Upper lobe of right lung (tissue), 1 donor: Measurements from ENCODE around the gene CEBPA. TPM values are rescaled to one million over a fixed set of nuclear protein-coding genes. Genes with fewer than 3 reads are reported as not detected.

ENCODE experiments used
- ATAC-seq: fragments of 200-7000 bp; cut with Tn5 transposase; one replicate; pipeline ENCODE4 v1.9.1; 2020; ENCODE audit warnings: mild to moderate bottlenecking, moderate library complexity
- DNase-seq: peaks from one replicate; pipeline ENCODE4 v3.0.0-alpha.2; 2020
- H3K27ac ChIP-seq: fragments of 200-600 bp; one replicate; pipeline ENCODE4 v1.8.0; 2022
- H3K27me3 ChIP-seq: fragments of 200-600 bp; one replicate; pipeline ENCODE4 v1.8.0; 2022; ENCODE audit warnings: mild to moderate bottlenecking
- H3K36me3 ChIP-seq: fragments of 200-600 bp; one replicate; pipeline ENCODE4 v1.8.0; 2022
- H3K4me1 ChIP-seq: fragments of 200-600 bp; one replicate; pipeline ENCODE4 v1.8.0; 2022
- H3K4me3 ChIP-seq: fragments of 200-600 bp; one replicate; pipeline ENCODE4 v1.8.0; 2022; ENCODE audit warnings: mild to moderate bottlenecking
- H3K9me3 ChIP-seq: fragments of 200-600 bp; one replicate; pipeline ENCODE4 v1.8.0; 2022
- intact Hi-C: fragments of 100-400 bp; cut with DNase I; formaldehyde crosslinking; loops from one replicate; pipeline ENCODE4 v1.11.0; 2022
- long read RNA-seq: library from polyadenylated mRNA; unstranded; transcript quantifications from one replicate; pipeline ENCODE4 v2.0.0, GENCODE V29; 2021
- total RNA-seq: library from RNA; stranded (reverse); fragmentation: NEBNext Ultra II Directional; extraction: Animal tissue kit (Norgen Biotek cat#: 25700); gene quantifications from one replicate; pipeline ENCODE4 v1.2.1, GENCODE V29; 2021
- TF ChIP-seq, protein P1 (sequence below): fragments of 200-600 bp; IDR thresholded peaks from one replicate; pipeline ENCODE4 v1.8.0; 2022; ENCODE audit warnings: antibody characterized with exemption
- donor health status: DM: no; HTN: yes; CAD: no; lungs with severe emphysema.

CEBPA gene
- 59.1 TPM for total RNA-seq
- long read RNA-seq, transcript CEBPA-201 (1 exons, 2,631 nt) = major isoform, 192 of 196 reads
- long read RNA-seq, partial matches to known transcripts = 0 of 196 reads
- long read RNA-seq, other reads (novel, unspliced or antisense) = 4 of 196 reads

DNA sequence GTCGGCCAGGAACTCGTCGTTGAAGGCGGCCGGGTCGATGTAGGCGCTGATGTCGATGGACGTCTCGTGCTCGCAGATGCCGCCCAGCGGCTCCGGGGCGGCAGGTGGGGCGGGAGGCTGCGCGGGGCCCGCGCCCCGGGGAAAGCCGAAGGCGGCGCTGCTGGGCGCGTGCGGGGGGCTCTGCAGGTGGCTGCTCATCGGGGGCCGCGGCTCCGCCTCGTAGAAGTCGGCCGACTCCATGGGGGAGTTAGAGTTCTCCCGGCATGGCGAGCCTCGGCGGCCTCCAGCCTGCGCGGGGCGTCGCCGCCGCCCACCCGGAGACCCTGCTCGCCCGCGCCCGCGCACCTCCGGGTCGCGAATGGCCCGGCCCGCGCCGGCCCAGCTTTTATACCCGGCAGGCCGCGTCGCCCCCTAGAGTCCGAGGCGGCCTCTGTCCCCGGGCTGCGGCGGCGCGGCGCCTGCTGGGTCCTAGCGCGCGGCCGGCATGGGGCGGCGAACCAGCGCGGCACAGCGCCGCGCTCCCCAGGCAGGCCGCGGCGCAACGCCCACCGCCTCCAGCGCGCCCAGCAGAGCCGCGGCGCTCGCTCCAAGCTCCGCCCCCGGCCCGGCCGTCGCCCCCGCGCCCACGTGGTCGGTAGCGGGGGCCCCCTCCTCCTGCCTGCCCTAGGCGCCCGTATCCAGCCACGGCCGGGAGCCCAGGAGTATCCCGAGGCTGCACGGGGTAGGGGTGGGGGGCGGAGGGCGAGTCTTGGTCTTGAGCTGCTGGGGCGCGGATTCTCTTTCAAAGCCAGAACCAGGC, at the start of gene CEBPA:
CEBPA (minus strand) TSS at position 360 of the 799 bp plus-strand sequence; CDS start at position 240, 120 bp downstream.
- intact Hi-C loops = no loop called here
- peaks cover 23% of the 10 kb centered on the region for H3K4me1 ChIP-seq

DNA sequence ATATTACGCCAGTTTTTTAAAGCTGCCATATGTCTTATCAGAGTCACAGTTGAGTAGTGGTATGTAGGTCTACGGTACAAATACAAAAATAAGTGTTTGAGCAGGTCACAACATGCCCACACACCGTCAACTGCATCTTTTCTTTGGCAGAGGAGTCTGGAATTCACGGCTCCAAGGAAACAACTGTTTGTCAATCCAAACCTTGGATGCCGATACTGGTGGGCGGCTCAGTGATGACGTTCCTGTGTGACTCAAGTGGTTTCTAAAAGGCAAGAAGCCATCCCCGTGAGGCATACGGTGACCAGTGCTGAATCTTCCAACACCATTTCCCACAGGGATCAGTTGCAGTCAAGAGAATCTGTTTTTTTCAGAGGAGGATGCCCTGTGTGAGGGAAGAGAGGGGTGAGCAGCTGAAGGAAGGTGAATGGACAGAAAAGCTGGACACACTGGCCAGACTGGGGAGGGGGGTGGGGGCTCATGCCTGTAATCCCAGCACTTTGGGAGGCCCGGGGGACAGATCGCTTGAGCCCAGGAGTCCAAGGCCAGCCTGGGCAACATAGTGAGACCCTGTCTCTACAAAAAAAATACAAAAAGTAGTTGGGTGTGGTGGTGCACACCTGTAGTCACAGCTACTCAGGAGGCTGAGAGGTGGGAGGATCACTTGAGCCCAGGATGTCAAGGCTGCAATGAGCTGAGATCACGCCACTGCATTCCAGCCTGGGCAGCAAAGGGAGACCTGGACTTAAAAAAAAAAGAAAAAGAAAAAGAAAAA, 48.4 kb upstream of the CEBPA start:
- Histone ChIP-seq H3K27ac (no peak overlapping the region), H3K36me3 (no peaks in the 10 kb centered on the region), H3K4me3 (no peak overlapping the region), H3K9me3 (no peaks in the 10 kb centered on the region), H3K27me3 (peaks cover 9% of the 10 kb centered on the region), H3K4me1 (no peaks in the 10 kb centered on the region)
- no peak for DNase-seq
- intact Hi-C loops = no loop called here
- ATAC-seq = no peak
- TF ChIP-seq, protein P1, sequence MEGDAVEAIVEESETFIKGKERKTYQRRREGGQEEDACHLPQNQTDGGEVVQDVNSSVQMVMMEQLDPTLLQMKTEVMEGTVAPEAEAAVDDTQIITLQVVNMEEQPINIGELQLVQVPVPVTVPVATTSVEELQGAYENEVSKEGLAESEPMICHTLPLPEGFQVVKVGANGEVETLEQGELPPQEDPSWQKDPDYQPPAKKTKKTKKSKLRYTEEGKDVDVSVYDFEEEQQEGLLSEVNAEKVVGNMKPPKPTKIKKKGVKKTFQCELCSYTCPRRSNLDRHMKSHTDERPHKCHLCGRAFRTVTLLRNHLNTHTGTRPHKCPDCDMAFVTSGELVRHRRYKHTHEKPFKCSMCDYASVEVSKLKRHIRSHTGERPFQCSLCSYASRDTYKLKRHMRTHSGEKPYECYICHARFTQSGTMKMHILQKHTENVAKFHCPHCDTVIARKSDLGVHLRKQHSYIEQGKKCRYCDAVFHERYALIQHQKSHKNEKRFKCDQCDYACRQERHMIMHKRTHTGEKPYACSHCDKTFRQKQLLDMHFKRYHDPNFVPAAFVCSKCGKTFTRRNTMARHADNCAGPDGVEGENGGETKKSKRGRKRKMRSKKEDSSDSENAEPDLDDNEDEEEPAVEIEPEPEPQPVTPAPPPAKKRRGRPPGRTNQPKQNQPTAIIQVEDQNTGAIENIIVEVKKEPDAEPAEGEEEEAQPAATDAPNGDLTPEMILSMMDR = no peak

More for the DNA sequence above, at the start of gene CEBPA:
- H3K27me3 ChIP-seq = peaks cover 7% of the 10 kb centered on the region
- no peaks in the 10 kb centered on the region for H3K9me3 ChIP-seq
- no peaks in the 10 kb centered on the region for H3K36me3 ChIP-seq
- peak within 1 kb of the TSS; percentile 72 for H3K4me3 ChIP-seq
- peak within 1 kb of the TSS; percentile 83 for H3K27ac ChIP-seq
- TF ChIP-seq, protein P1 = peak; percentile 35
- peak; percentile 87 for ATAC-seq
- peak; percentile 95 for DNase-seq

DNA sequence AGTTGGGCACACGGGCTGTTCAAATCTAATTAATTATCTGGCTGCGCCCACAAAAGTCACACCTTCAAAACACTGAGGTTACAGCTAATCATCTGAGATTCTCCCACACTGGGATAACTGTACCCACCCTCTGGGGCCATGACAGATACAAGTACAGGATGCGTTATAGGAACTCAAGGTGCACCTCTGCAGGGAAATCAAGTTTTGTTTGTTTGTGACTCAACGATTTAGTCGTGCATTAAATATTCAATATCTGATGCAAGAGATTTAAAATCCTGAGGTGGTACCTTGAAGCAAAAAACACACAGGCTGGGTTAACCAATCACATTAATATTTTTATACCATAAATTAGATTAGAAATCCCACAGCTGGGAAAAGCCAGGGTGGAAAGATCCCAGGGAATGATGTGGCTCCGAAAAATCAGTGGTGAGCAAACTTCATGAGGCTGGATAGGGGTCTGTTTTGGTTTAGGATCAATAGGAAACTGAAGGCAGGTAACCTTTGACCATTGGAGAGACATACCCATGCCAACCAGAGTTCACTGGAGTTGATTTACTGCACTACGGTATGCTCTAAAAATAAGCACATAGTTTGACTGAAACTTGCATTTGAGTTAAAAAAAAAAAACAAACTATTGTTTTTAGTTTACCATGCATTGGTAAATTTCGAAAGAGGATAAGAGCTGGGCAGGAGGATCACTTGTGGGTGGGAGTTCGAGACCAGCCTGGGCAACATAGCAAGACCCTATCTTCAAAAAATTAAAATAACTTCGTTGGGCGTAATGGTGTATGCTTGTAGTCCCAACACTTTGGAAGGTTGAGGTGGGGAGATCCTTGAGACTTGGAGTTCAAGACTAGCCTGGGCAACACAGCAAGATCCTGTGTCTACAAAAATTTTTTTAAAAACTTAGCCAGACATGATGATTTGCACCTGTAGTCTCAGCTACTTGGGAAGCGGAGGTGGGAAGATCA, 47.3 kb upstream of the CEBPA start:
- no peak for DNase-seq
- intact Hi-C loops = no loop called here
- no peaks in the 10 kb centered on the region for H3K9me3 ChIP-seq
- no peak for ATAC-seq
- H3K27me3 ChIP-seq = peaks cover 9% of the 10 kb centered on the region
- no peaks in the 10 kb centered on the region for H3K4me1 ChIP-seq
- TF ChIP-seq, protein P1 = no peak
- H3K36me3 ChIP-seq = no peaks in the 10 kb centered on the region
- no peak overlapping the region for H3K4me3 ChIP-seq
- H3K27ac ChIP-seq = no peak overlapping the region

DNA sequence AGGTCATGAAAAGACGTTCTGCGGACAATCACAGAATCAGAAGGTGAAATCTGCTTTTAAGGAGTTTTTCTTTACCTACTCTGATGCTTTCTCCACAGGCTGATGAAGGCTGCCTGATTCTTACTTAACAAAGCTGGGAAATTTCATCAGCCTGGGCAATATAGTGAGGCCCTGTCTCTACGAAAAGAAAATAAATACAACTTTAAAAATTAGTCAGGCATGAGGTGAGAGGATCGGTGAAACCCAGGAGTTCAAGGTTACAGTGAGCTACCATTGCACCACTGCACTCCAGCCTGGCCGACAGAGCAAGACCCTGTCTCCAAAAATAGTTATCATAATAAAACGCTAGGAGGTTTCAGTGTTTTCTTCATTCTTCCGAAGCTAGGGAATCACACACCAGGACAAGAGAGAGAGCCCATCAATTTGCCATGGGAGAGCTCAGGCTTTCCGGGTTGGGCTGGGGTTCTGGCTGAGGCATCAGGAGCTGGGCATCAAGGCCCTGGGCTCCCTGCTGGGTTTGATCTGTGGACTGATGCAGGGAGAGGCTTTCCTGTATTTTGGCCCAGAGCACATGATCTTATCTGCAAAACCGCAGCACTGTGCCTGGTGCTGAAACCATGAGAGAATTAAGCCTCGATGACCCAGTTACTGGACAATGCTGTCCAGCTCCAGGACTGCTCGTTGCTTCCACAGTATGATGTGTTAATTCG, 46.1 kb upstream of the CEBPA start:
- intact Hi-C loops = no loop called here
- ATAC-seq = no peak

More for the DNA sequence above, 46.1 kb upstream of the CEBPA start:
- H3K9me3 ChIP-seq = no peaks in the 10 kb centered on the region
- H3K27me3 ChIP-seq = peaks cover 9% of the 10 kb centered on the region
- no peaks in the 10 kb centered on the region for H3K36me3 ChIP-seq
- H3K27ac ChIP-seq = no peak overlapping the region
- DNase-seq = no peak
- no peak overlapping the region for H3K4me3 ChIP-seq
- H3K4me1 ChIP-seq = no peaks in the 10 kb centered on the region
- TF ChIP-seq, protein P1 = no peak
